GM12878 (cell line): ENCODE measurements around the gene TPD52L3.

Experiments
- BACH1 ChIP-seq: fragments of 450-650 bp; IDR thresholded peaks from 2 replicates; pipeline ENCODE4 v1.6.1; 2017; ENCODE audit warnings: mild to moderate bottlenecking, borderline replicate concordance
- EP300 ChIP-seq, 2 experiments: fragments of 150-350 bp in 1 of 2; IDR thresholded peaks; 2 replicates each; pipeline ENCODE4 v1.6.1; 2011 to 2012; ENCODE audit warnings: low read depth in 2 of 2, low read length in 2 of 2, borderline replicate concordance in 1 of 2, improper control_type of control experiment in 1 of 2, inconsistent platforms in 1 of 2; ENCODE audit not compliant: control insufficient read depth in 1 of 2
- EZH2 ChIP-seq: IDR thresholded peaks from 2 replicates; pipeline ENCODE4 v1.6.1; 2012; ENCODE audit warnings: low read depth, mild to moderate bottlenecking, control low read depth, inconsistent platforms, low read length, borderline replicate concordance; ENCODE audit not compliant: control insufficient read depth
- HDAC6 ChIP-seq: fragments of 200-600 bp; sonication (generic); IDR thresholded peaks from one replicate; pipeline ENCODE4 v1.8.0; 2017; ENCODE audit warnings: antibody characterized with exemption; ENCODE audit not compliant: unreplicated experiment
- NFYA ChIP-seq: IDR thresholded peaks from 2 replicates; pipeline ENCODE4 v1.6.1; 2011; ENCODE audit warnings: low read depth, mild to moderate bottlenecking, low read length, improper control_type of control experiment, borderline replicate concordance
- RELA ChIP-seq: fragments of 450-650 bp; IDR thresholded peaks from 2 replicates; pipeline ENCODE4 v1.8.0; 2014; ENCODE audit warnings: borderline replicate concordance; ENCODE audit not compliant: partially characterized antibody
- TF ChIP-seq, protein P1 (sequence below): fragments of 450-650 bp; IDR thresholded peaks from 2 replicates; pipeline ENCODE4 v1.6.1; 2018; ENCODE audit warnings: borderline replicate concordance, mild to moderate bottlenecking; ENCODE audit not compliant: partially characterized antibody
- TF ChIP-seq, protein P2 (sequence below): IDR thresholded peaks from 2 replicates; pipeline ENCODE4 v1.6.1; 2012; ENCODE audit warnings: low read depth, low read length, improper control_type of control experiment
- TF ChIP-seq, protein P3 (sequence below): fragments of 450-650 bp; formaldehyde crosslinking; IDR thresholded peaks from 2 replicates; pipeline ENCODE4 v1.5.0; 2022; ENCODE audit warnings: mild to moderate bottlenecking, missing genetic modification characterization

DNA sequence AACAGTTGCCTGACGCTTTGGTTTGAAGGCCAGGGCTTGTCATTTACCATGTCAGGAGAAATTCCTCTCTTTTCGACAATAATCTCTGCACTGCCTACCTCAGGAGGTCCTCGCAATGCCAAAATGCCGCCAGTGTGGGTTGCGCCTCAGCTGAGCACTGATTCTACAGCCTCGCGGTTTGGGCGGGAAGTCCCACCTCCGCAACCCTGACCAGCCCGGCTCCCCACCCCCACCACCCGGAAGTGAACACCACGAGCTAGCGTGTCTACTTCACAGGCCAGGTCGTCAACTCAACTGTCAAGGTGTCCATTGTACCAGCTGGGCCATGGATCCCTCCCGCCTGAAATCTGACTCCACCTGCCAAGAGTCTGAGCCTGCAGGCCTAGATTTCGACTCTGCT lies at the start of gene TPD52L3:
- no peak for TF ChIP-seq HDAC6
- TF ChIP-seq, protein P1, sequence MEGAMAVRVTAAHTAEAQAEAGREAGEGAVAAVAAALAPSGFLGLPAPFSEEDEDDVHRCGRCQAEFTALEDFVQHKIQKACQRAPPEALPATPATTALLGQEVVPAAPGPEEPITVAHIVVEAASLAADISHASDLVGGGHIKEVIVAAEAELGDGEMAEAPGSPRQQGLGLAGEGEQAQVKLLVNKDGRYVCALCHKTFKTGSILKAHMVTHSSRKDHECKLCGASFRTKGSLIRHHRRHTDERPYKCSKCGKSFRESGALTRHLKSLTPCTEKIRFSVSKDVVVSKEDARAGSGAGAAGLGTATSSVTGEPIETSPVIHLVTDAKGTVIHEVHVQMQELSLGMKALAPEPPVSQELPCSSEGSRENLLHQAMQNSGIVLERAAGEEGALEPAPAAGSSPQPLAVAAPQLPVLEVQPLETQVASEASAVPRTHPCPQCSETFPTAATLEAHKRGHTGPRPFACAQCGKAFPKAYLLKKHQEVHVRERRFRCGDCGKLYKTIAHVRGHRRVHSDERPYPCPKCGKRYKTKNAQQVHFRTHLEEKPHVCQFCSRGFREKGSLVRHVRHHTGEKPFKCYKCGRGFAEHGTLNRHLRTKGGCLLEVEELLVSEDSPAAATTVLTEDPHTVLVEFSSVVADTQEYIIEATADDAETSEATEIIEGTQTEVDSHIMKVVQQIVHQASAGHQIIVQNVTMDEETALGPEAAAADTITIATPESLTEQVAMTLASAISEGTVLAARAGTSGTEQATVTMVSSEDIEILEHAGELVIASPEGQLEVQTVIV = no peak
- TF ChIP-seq, protein P2, sequence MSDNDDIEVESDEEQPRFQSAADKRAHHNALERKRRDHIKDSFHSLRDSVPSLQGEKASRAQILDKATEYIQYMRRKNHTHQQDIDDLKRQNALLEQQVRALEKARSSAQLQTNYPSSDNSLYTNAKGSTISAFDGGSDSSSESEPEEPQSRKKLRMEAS = no peak
- TF ChIP-seq, protein P3, sequence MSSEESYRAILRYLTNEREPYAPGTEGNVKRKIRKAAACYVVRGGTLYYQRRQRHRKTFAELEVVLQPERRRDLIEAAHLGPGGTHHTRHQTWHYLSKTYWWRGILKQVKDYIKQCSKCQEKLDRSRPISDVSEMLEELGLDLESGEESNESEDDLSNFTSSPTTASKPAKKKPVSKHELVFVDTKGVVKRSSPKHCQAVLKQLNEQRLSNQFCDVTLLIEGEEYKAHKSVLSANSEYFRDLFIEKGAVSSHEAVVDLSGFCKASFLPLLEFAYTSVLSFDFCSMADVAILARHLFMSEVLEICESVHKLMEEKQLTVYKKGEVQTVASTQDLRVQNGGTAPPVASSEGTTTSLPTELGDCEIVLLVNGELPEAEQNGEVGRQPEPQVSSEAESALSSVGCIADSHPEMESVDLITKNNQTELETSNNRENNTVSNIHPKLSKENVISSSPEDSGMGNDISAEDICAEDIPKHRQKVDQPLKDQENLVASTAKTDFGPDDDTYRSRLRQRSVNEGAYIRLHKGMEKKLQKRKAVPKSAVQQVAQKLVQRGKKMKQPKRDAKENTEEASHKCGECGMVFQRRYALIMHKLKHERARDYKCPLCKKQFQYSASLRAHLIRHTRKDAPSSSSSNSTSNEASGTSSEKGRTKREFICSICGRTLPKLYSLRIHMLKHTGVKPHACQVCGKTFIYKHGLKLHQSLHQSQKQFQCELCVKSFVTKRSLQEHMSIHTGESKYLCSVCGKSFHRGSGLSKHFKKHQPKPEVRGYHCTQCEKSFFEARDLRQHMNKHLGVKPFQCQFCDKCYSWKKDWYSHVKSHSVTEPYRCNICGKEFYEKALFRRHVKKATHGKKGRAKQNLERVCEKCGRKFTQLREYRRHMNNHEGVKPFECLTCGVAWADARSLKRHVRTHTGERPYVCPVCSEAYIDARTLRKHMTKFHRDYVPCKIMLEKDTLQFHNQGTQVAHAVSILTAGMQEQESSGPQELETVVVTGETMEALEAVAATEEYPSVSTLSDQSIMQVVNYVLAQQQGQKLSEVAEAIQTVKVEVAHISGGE (CRISPR knock-in tag) = no peak
- TF ChIP-seq EZH2 = no peak
- no peak for TF ChIP-seq EP300 (IDR thresholded peaks at IDR 0.05; ENCODE audit: borderline replicate concordance in 1 of 2, control insufficient read depth in 1 of 2, low read depth in 2 of 2, low read length in 2 of 2)
- TF ChIP-seq NFYA = no peak
- no peak for TF ChIP-seq RELA
- no peak for TF ChIP-seq BACH1
